HEK293 (cell line): Measurements from ENCODE around the gene CDSN.

Experiments used
- AEBP2 ChIP-seq: fragments of 450-650 bp; formaldehyde crosslinking; IDR thresholded peaks from 2 replicates; pipeline ENCODE4 v1.5.1; 2016; ENCODE audit warnings: missing biosample characterization, missing genetic modification characterization, borderline replicate concordance
- ATF2 ChIP-seq: fragments of 450-650 bp; formaldehyde crosslinking; IDR thresholded peaks from 2 replicates; pipeline ENCODE4 v1.5.1; 2016; ENCODE audit warnings: missing biosample characterization, missing genetic modification characterization, low read depth
- EGR2 ChIP-seq: fragments of 450-650 bp; formaldehyde crosslinking; IDR thresholded peaks from 2 replicates; pipeline ENCODE4 v1.5.1; 2016; ENCODE audit warnings: low read depth, missing biosample characterization, missing genetic modification characterization
- MEIS1 ChIP-seq: sonication (generic); formaldehyde crosslinking; IDR thresholded peaks from 2 replicates; pipeline ENCODE4 v1.8.1; 2022; ENCODE audit warnings: missing genetic modification reagents, mild to moderate bottlenecking, borderline replicate concordance
- REST ChIP-seq: fragments of 450-650 bp; formaldehyde crosslinking; IDR thresholded peaks from 2 replicates; pipeline ENCODE4 v1.5.1; 2016; ENCODE audit warnings: missing biosample characterization, missing genetic modification characterization
- ZBTB17 ChIP-seq: fragments of 450-650 bp; formaldehyde crosslinking; IDR thresholded peaks from 2 replicates; pipeline ENCODE4 v1.5.1; 2016; ENCODE audit warnings: missing biosample characterization, missing genetic modification characterization
- ZNF416 ChIP-seq: fragments of 450-650 bp; formaldehyde crosslinking; IDR thresholded peaks from 2 replicates; pipeline ENCODE4 v1.5.1; 2016; ENCODE audit warnings: missing biosample characterization, missing genetic modification characterization
- ZNF596 ChIP-seq: fragments of 450-650 bp; IDR thresholded peaks from 2 replicates; pipeline ENCODE4 v1.5.0; 2018; ENCODE audit warnings: missing biosample characterization, mild to moderate bottlenecking, missing genetic modification characterization, moderate library complexity
- ZNF791 ChIP-seq: fragments of 450-650 bp; formaldehyde crosslinking; IDR thresholded peaks from 2 replicates; pipeline ENCODE4 v1.5.1; 2016; ENCODE audit warnings: missing biosample characterization, missing genetic modification characterization
- ZSCAN5A ChIP-seq: fragments of 450-650 bp; formaldehyde crosslinking; IDR thresholded peaks from 2 replicates; pipeline ENCODE4 v1.5.1; 2016; ENCODE audit warnings: missing biosample characterization, missing genetic modification characterization
- TF ChIP-seq, protein P1 (sequence below): fragments of 450-650 bp; formaldehyde crosslinking; IDR thresholded peaks from 2 replicates; pipeline ENCODE4 v1.5.1; 2016; ENCODE audit warnings: missing biosample characterization, missing genetic modification characterization
- TF ChIP-seq, protein P2 (sequence below): fragments of 450-650 bp; formaldehyde crosslinking; IDR thresholded peaks from 2 replicates; pipeline ENCODE4 v1.5.1; 2016; ENCODE audit warnings: missing biosample characterization, missing genetic modification characterization

GRCh38 chr6:31130751-31131150 is 10.5 kb upstream of the CDSN start:
- TF ChIP-seq, protein P1, sequence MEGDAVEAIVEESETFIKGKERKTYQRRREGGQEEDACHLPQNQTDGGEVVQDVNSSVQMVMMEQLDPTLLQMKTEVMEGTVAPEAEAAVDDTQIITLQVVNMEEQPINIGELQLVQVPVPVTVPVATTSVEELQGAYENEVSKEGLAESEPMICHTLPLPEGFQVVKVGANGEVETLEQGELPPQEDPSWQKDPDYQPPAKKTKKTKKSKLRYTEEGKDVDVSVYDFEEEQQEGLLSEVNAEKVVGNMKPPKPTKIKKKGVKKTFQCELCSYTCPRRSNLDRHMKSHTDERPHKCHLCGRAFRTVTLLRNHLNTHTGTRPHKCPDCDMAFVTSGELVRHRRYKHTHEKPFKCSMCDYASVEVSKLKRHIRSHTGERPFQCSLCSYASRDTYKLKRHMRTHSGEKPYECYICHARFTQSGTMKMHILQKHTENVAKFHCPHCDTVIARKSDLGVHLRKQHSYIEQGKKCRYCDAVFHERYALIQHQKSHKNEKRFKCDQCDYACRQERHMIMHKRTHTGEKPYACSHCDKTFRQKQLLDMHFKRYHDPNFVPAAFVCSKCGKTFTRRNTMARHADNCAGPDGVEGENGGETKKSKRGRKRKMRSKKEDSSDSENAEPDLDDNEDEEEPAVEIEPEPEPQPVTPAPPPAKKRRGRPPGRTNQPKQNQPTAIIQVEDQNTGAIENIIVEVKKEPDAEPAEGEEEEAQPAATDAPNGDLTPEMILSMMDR (tag by site-specific recombination) = no peak
- TF ChIP-seq AEBP2 (tag by site-specific recombination) (no peak), ZNF416 (no peak), REST (tag by site-specific recombination) (no peak), ZSCAN5A (no peak), ZNF791 (tag by site-specific recombination) (no peak), ZBTB17 (no peak), MEIS1 (CRISPR knock-in tag) (no peak), ZNF596 (tag by site-specific recombination) (no peak), EGR2 (tag by site-specific recombination) (no peak), ATF2 (tag by site-specific recombination) (no peak)
- TF ChIP-seq, protein P2, sequence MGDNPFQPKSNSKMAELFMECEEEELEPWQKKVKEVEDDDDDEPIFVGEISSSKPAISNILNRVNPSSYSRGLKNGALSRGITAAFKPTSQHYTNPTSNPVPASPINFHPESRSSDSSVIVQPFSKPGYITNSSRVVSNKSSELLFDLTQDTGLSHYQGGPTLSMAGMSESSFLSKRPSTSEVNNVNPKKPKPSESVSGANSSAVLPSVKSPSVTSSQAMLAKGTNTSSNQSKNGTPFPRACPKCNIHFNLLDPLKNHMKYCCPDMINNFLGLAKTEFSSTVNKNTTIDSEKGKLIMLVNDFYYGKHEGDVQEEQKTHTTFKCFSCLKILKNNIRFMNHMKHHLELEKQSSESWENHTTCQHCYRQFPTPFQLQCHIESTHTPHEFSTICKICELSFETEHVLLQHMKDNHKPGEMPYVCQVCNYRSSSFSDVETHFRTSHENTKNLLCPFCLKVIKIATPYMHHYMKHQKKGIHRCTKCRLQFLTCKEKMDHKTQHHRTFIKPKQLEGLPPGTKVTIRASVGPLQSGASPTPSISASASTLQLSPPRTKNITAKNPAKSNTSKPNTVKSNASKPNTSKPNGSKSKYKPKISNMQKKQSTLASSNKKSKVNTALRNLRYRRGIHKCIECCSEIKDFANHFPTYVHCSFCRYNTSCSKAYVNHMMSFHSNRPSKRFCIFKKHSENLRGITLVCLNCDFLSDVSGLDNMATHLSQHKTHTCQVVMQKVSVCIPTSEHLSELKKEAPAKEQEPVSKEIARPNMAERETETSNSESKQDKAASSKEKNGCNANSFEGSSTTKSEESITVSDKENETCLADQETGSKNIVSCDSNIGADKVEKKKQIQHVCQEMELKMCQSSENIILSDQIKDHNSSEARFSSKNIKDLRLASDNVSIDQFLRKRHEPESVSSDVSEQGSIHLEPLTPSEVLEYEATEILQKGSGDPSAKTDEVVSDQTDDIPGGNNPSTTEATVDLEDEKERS (tag by site-specific recombination) = no peak
